ENCODE data around the gene SORL1. TPM values are rescaled to one million over a fixed set of nuclear protein-coding genes. Genes with fewer than 3 reads are reported as not detected.

Gene SORL1
- polyA plus RNA-seq, 1 donor from 2014 or later, result 6.5 TPM

DNA sequence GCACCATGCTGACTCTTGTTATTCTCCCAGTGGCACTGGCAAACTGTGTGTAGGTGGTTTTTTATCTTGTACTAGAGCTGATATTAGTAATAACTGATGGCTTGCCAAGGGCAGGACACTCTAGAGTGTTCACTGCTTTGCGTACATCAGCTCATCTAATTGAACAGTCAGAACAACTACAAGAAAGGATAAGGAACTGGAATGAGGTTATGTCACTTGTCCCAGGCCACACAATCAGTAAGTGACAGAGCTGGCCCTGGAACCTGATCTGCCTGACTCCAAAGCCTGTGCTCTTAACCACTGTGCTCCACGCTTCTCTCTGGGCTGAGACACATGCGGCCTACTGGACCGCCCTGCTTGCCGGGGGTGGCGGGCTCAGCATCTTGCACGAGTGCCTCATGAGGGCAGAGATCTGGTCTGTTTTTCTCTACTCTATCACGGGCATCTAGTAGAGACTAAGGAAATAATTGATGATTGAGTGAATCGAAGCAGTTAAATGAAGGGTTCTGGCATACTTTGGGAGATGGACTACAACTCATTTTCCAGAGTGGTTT lies 156.5 kb downstream of the SORL1 start:
- Histone ChIP-seq H3K27me3 (ENCODE audit: insufficient read depth, low read depth, low read length) (no peaks in the 10 kb centered on the region), H3F3A (ENCODE audit: insufficient read depth, low read length, poor library complexity, severe bottlenecking) (no peaks in the 10 kb centered on the region), H3K9me3 (ENCODE audit: low read length) (no peaks in the 10 kb centered on the region), H4K20me1 (ENCODE audit: insufficient read depth) (no peaks in the 10 kb centered on the region), H2AFZ (ENCODE audit: low read depth, low read length) (no peak overlapping the region), H3K9me2 (ENCODE audit: insufficient read depth, low read length) (no peaks in the 10 kb centered on the region), H3K4me3 (ENCODE audit: low read length) (no peak overlapping the region), H3K4me2 (ENCODE audit: low read length) (no peak overlapping the region), H3K9ac (ENCODE audit: low read length) (no peak overlapping the region), H3K27ac (ENCODE audit: low read length) (no peak overlapping the region), H3K36me3 (ENCODE audit: insufficient read depth, low read length) (no peaks in the 10 kb centered on the region), H3K79me2 (replicated peaks; ENCODE audit: insufficient read depth, low read length) (no peaks in the 10 kb centered on the region)
- TF ChIP-seq EZH2 (IDR thresholded peaks at IDR 0.05; ENCODE audit: borderline replicate concordance, insufficient read depth, low read length, poor library complexity, severe bottlenecking) (no peak), POLR2AphosphoS5 (IDR thresholded peaks at IDR 0.05) (no peak), TAF1 (IDR thresholded peaks at IDR 0.05; ENCODE audit: low read depth) (no peak), RAD21 (conservative IDR thresholded peaks at IDR 0.05) (no peak), MXI1 (conservative IDR thresholded peaks at IDR 0.05; ENCODE audit: poor library complexity, severe bottlenecking) (no peak), EP300 (conservative IDR thresholded peaks at IDR 0.05; ENCODE audit: poor library complexity, severe bottlenecking) (no peak), SMC3 (conservative IDR thresholded peaks at IDR 0.05; ENCODE audit: poor library complexity) (no peak)
- TF ChIP-seq, protein P1, sequence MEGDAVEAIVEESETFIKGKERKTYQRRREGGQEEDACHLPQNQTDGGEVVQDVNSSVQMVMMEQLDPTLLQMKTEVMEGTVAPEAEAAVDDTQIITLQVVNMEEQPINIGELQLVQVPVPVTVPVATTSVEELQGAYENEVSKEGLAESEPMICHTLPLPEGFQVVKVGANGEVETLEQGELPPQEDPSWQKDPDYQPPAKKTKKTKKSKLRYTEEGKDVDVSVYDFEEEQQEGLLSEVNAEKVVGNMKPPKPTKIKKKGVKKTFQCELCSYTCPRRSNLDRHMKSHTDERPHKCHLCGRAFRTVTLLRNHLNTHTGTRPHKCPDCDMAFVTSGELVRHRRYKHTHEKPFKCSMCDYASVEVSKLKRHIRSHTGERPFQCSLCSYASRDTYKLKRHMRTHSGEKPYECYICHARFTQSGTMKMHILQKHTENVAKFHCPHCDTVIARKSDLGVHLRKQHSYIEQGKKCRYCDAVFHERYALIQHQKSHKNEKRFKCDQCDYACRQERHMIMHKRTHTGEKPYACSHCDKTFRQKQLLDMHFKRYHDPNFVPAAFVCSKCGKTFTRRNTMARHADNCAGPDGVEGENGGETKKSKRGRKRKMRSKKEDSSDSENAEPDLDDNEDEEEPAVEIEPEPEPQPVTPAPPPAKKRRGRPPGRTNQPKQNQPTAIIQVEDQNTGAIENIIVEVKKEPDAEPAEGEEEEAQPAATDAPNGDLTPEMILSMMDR (IDR thresholded peaks at IDR 0.05; ENCODE audit: poor library complexity, severe bottlenecking), result no peak
- TF ChIP-seq, protein P2, sequence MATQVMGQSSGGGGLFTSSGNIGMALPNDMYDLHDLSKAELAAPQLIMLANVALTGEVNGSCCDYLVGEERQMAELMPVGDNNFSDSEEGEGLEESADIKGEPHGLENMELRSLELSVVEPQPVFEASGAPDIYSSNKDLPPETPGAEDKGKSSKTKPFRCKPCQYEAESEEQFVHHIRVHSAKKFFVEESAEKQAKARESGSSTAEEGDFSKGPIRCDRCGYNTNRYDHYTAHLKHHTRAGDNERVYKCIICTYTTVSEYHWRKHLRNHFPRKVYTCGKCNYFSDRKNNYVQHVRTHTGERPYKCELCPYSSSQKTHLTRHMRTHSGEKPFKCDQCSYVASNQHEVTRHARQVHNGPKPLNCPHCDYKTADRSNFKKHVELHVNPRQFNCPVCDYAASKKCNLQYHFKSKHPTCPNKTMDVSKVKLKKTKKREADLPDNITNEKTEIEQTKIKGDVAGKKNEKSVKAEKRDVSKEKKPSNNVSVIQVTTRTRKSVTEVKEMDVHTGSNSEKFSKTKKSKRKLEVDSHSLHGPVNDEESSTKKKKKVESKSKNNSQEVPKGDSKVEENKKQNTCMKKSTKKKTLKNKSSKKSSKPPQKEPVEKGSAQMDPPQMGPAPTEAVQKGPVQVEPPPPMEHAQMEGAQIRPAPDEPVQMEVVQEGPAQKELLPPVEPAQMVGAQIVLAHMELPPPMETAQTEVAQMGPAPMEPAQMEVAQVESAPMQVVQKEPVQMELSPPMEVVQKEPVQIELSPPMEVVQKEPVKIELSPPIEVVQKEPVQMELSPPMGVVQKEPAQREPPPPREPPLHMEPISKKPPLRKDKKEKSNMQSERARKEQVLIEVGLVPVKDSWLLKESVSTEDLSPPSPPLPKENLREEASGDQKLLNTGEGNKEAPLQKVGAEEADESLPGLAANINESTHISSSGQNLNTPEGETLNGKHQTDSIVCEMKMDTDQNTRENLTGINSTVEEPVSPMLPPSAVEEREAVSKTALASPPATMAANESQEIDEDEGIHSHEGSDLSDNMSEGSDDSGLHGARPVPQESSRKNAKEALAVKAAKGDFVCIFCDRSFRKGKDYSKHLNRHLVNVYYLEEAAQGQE (IDR thresholded peaks at IDR 0.05; ENCODE audit: borderline replicate concordance), result no peak

DNA sequence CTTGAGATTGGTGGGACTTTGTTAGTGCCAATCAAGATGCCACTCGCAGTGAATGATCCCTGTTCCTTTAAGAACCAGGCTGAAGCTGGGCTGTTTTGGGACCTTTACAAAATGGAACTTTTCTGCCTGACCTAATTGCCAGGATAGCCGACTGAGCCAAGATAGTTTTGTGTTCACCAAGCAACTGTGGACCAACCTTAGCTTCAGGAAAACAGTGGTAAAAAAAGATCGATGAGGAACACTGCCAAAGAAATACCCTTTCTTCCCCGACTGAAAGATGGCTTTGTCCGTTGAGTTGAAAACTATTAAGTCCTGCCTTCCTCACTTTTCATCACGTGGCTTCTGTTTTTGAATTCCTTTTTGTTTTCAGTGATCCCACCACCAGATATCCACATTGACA lies 158.6 kb downstream of the SORL1 start:
- no peak overlapping the region for H3K27ac ChIP-seq (ENCODE audit: low read length)
- no peaks in the 10 kb centered on the region for H3K36me3 ChIP-seq (ENCODE audit: insufficient read depth, low read length)
- no peak overlapping the region for H3K9ac ChIP-seq (ENCODE audit: low read length)
- no peaks in the 10 kb centered on the region for H3K9me3 ChIP-seq (ENCODE audit: low read length)
- no peaks in the 10 kb centered on the region for H3K9me2 ChIP-seq (ENCODE audit: insufficient read depth, low read length)
- no peak overlapping the region for H3K4me3 ChIP-seq (ENCODE audit: low read length)
- H3K27me3 ChIP-seq (ENCODE audit: insufficient read depth, low read depth, low read length), result no peaks in the 10 kb centered on the region
- no peak overlapping the region for H3K4me2 ChIP-seq (ENCODE audit: low read length)
- no peaks in the 10 kb centered on the region for H3F3A ChIP-seq (ENCODE audit: insufficient read depth, low read length, poor library complexity, severe bottlenecking)
- no peaks in the 10 kb centered on the region for H4K20me1 ChIP-seq (ENCODE audit: insufficient read depth)
- no peak for TF ChIP-seq EP300 (conservative IDR thresholded peaks at IDR 0.05; ENCODE audit: poor library complexity, severe bottlenecking)
- TF ChIP-seq, protein P1 (IDR thresholded peaks at IDR 0.05; ENCODE audit: poor library complexity, severe bottlenecking), result no peak
- TF ChIP-seq SMC3 (conservative IDR thresholded peaks at IDR 0.05; ENCODE audit: poor library complexity), result no peak
- no peak for TF ChIP-seq TAF1 (IDR thresholded peaks at IDR 0.05; ENCODE audit: low read depth)
- TF ChIP-seq MXI1 (conservative IDR thresholded peaks at IDR 0.05; ENCODE audit: poor library complexity, severe bottlenecking), result no peak
- TF ChIP-seq POLR2AphosphoS5 (IDR thresholded peaks at IDR 0.05), result no peak
- TF ChIP-seq EZH2 (IDR thresholded peaks at IDR 0.05; ENCODE audit: borderline replicate concordance, insufficient read depth, low read length, poor library complexity, severe bottlenecking), result no peak
- TF ChIP-seq RAD21 (conservative IDR thresholded peaks at IDR 0.05), result no peak
- TF ChIP-seq, protein P2 (IDR thresholded peaks at IDR 0.05; ENCODE audit: borderline replicate concordance), result no peak
- no peaks in the 10 kb centered on the region for H3K79me2 ChIP-seq (replicated peaks; ENCODE audit: insufficient read depth, low read length)
- H2AFZ ChIP-seq (ENCODE audit: low read depth, low read length), result no peak overlapping the region

Measured in neural cell (in vitro differentiated cells).